ENCODE results near the gene RNF135.

- no peak for TF ChIP-seq CTCF (IDR thresholded peaks at IDR 0.05)
- TF ChIP-seq POLR2A (IDR thresholded peaks at IDR 0.05): no peak
These were observed 32.5 kb downstream of the RNF135 start for GRCh38 chr17:31003225-31003866.
